ENCODE results near the gene MAPRE2.

Gene MAPRE2

DNA sequence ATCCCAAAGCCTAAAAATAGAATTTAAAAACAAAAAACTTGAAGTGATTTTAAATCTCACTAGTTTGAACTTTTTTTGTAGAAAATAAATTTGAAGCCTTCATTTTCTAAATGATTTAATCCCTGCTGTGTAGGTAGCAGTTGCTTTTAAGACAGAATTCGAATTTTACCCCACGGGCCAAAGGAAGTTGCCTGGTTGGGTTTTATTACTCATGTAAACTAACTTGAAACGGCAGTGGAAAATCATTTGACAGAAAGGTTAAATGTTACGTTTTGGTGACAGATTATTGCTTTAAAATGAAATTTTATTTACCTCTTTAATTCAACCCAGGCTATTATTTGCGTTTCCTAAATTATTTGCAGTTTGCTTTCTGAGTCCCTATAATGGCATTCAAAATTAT lies 2.0 kb downstream of the MAPRE2 start:
- no peak overlapping the region for H3K27ac ChIP-seq (ENCODE audit: low read depth, low read length)
- TF ChIP-seq, protein P1, sequence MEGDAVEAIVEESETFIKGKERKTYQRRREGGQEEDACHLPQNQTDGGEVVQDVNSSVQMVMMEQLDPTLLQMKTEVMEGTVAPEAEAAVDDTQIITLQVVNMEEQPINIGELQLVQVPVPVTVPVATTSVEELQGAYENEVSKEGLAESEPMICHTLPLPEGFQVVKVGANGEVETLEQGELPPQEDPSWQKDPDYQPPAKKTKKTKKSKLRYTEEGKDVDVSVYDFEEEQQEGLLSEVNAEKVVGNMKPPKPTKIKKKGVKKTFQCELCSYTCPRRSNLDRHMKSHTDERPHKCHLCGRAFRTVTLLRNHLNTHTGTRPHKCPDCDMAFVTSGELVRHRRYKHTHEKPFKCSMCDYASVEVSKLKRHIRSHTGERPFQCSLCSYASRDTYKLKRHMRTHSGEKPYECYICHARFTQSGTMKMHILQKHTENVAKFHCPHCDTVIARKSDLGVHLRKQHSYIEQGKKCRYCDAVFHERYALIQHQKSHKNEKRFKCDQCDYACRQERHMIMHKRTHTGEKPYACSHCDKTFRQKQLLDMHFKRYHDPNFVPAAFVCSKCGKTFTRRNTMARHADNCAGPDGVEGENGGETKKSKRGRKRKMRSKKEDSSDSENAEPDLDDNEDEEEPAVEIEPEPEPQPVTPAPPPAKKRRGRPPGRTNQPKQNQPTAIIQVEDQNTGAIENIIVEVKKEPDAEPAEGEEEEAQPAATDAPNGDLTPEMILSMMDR (IDR thresholded peaks at IDR 0.05; ENCODE audit: low read depth, low read length, poor library complexity, severe bottlenecking) = no peak
- TF ChIP-seq EZH2phosphoT487 (IDR thresholded peaks at IDR 0.05; ENCODE audit: borderline replicate concordance, low read length) = no peak
- no peaks in the 10 kb centered on the region for H3K9me2 ChIP-seq (replicated peaks; ENCODE audit: control insufficient read depth, low read length)
- H3K9me3 ChIP-seq (ENCODE audit: control insufficient read depth, insufficient read depth, low read length) = peaks cover 7% of the 10 kb centered on the region; the same call in 1 of the 2 replicates
- no peaks in the 10 kb centered on the region for H3K27me3 ChIP-seq (ENCODE audit: control insufficient read depth, low read length)
- peak overlapping the region; percentile 95 for H3K4me3 ChIP-seq (ENCODE audit: low read length)
- peaks cover 85% of the 10 kb centered on the region for H3K4me1 ChIP-seq (ENCODE audit: control insufficient read depth, low read length)
- H3K79me2 ChIP-seq (ENCODE audit: control insufficient read depth, low read length) = peaks cover 70% of the 10 kb centered on the region
- H4K20me1 ChIP-seq (ENCODE audit: control insufficient read depth, insufficient read depth, low read depth, low read length) = peaks cover 5% of the 10 kb centered on the region; the same call in 1 of the 2 replicates
- peak overlapping the region; percentile 96 for H3K4me2 ChIP-seq (ENCODE audit: low read length)
- H3K36me3 ChIP-seq (ENCODE audit: control insufficient read depth, low read length) = peaks cover 15% of the 10 kb centered on the region
- H3F3A ChIP-seq (ENCODE audit: control insufficient read depth, insufficient read depth) = peaks cover 13% of the 10 kb centered on the region; the same call in 1 of the 2 replicates

GRCh38 chr18:35045121-35045520 lies 3.9 kb downstream of the MAPRE2 start:
- H3K4me2 ChIP-seq (ENCODE audit: low read length) = peak overlapping the region; percentile 46
- H3K79me2 ChIP-seq (ENCODE audit: control insufficient read depth, low read length) = peaks cover 85% of the 10 kb centered on the region

DNA sequence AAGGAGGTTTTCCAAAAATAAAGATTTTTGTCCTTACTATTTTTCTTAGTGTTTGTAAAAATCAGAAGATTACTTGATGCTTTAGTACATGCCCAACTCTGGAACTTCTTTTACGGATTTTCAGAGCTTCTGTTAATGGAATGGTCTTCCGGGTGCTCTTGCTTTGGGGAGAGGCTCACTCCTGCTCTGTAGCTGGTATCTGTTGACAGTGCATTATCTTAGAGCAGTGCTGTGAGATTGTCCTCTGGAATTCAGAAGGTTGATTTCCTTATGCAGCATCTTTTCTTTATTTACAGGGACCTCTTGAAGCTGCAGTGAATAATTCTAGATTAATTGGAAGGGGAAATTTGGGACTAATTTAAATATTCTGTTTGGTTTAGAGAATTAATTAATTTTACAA lies 4.6 kb downstream of the MAPRE2 start:
- TF ChIP-seq, protein P1 (IDR thresholded peaks at IDR 0.05; ENCODE audit: low read depth, low read length, poor library complexity, severe bottlenecking) = no peak
- no peak for TF ChIP-seq EZH2phosphoT487 (IDR thresholded peaks at IDR 0.05; ENCODE audit: borderline replicate concordance, low read length)
- no peak overlapping the region for H3K27ac ChIP-seq (ENCODE audit: low read depth, low read length)
- H3K79me2 ChIP-seq (ENCODE audit: control insufficient read depth, low read length) = peaks cover 91% of the 10 kb centered on the region
- peaks cover 3% of the 10 kb centered on the region; the same call in 1 of the 2 replicates for H3F3A ChIP-seq (ENCODE audit: control insufficient read depth, insufficient read depth)
- H3K27me3 ChIP-seq (ENCODE audit: control insufficient read depth, low read length) = no peaks in the 10 kb centered on the region
- peak overlapping the region; percentile 46 for H3K4me2 ChIP-seq (ENCODE audit: low read length)
- no peaks in the 10 kb centered on the region for H3K9me2 ChIP-seq (replicated peaks; ENCODE audit: control insufficient read depth, low read length)
- no peak overlapping the region for H3K4me3 ChIP-seq (ENCODE audit: low read length)
- peaks cover 81% of the 10 kb centered on the region for H3K4me1 ChIP-seq (ENCODE audit: control insufficient read depth, low read length)
- H3K36me3 ChIP-seq (ENCODE audit: control insufficient read depth, low read length) = peaks cover 9% of the 10 kb centered on the region
- no peaks in the 10 kb centered on the region for H3K9me3 ChIP-seq (ENCODE audit: control insufficient read depth, insufficient read depth, low read length)
- peaks cover 5% of the 10 kb centered on the region; the same call in 1 of the 2 replicates for H4K20me1 ChIP-seq (ENCODE audit: control insufficient read depth, insufficient read depth, low read depth, low read length)

More at GRCh38 chr18:35045121-35045520, 3.9 kb downstream of the MAPRE2 start:
- peaks cover 9% of the 10 kb centered on the region; the same call in 1 of the 2 replicates for H3F3A ChIP-seq (ENCODE audit: control insufficient read depth, insufficient read depth)
- no peaks in the 10 kb centered on the region for H3K9me3 ChIP-seq (ENCODE audit: control insufficient read depth, insufficient read depth, low read length)
- peak overlapping the region; percentile 29 for H3K4me3 ChIP-seq (ENCODE audit: low read length)
- H3K27me3 ChIP-seq (ENCODE audit: control insufficient read depth, low read length) = no peaks in the 10 kb centered on the region
- TF ChIP-seq EZH2phosphoT487 (IDR thresholded peaks at IDR 0.05; ENCODE audit: borderline replicate concordance, low read length) = no peak
- TF ChIP-seq, protein P1 (IDR thresholded peaks at IDR 0.05; ENCODE audit: low read depth, low read length, poor library complexity, severe bottlenecking) = no peak
- H3K36me3 ChIP-seq (ENCODE audit: control insufficient read depth, low read length) = peaks cover 9% of the 10 kb centered on the region
- no peaks in the 10 kb centered on the region for H3K9me2 ChIP-seq (replicated peaks; ENCODE audit: control insufficient read depth, low read length)
- H3K4me1 ChIP-seq (ENCODE audit: control insufficient read depth, low read length) = peaks cover 81% of the 10 kb centered on the region
- H4K20me1 ChIP-seq (ENCODE audit: control insufficient read depth, insufficient read depth, low read depth, low read length) = peaks cover 5% of the 10 kb centered on the region; the same call in 1 of the 2 replicates
- no peak overlapping the region for H3K27ac ChIP-seq (ENCODE audit: low read depth, low read length)
